ENCODE results near the gene ZNF646.

Gene ZNF646

DNA sequence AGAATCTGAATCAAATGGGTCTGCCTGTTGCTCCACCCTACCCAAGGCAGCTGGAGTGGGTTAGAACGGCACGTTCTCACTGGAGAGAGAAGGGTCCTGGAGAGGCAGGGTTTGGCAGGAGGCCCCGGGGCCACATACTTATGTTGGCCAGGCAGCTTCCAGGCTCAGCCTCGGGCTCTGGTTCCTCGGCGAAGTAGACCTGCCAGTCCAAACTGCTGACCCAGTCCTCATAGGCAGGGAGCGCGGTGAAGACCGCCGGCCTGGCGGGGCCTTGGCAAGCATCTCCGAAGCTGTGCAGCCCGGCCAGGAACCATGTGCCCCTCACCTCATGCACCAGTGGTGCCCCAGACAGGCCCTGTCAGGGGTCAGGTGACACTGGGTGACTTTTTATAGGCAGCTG, 9.8 kb downstream of the ZNF646 start:
- H3K4me3 ChIP-seq (ENCODE audit: low read length) = no peak overlapping the region
- 0 out of 2 replicates have a peak, but pooled peaks cover 4% of the 10 kb centered on the region for H3F3A ChIP-seq (ENCODE audit: insufficient read depth, low read length)
- H3K9me3 ChIP-seq (replicated peaks; ENCODE audit: insufficient read depth, low read length) = no peaks in the 10 kb centered on the region
- TF ChIP-seq EZH2 (optimal IDR thresholded peaks at IDR 0.05; ENCODE audit: low read depth, low read length) (no peak), EZH2phosphoT487 (IDR thresholded peaks at IDR 0.05; ENCODE audit: low read length) (no peak)
- TF ChIP-seq, protein P1, sequence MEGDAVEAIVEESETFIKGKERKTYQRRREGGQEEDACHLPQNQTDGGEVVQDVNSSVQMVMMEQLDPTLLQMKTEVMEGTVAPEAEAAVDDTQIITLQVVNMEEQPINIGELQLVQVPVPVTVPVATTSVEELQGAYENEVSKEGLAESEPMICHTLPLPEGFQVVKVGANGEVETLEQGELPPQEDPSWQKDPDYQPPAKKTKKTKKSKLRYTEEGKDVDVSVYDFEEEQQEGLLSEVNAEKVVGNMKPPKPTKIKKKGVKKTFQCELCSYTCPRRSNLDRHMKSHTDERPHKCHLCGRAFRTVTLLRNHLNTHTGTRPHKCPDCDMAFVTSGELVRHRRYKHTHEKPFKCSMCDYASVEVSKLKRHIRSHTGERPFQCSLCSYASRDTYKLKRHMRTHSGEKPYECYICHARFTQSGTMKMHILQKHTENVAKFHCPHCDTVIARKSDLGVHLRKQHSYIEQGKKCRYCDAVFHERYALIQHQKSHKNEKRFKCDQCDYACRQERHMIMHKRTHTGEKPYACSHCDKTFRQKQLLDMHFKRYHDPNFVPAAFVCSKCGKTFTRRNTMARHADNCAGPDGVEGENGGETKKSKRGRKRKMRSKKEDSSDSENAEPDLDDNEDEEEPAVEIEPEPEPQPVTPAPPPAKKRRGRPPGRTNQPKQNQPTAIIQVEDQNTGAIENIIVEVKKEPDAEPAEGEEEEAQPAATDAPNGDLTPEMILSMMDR (IDR thresholded peaks at IDR 0.05; ENCODE audit: low read length) = no peak
- no peaks in the 10 kb centered on the region for H3K9me2 ChIP-seq (replicated peaks; ENCODE audit: insufficient read depth, low read length)
- no peak overlapping the region for H2AFZ ChIP-seq (ENCODE audit: low read length)
- H3K4me2 ChIP-seq (ENCODE audit: low read depth, low read length) = no peak overlapping the region
- H3K27ac ChIP-seq (ENCODE audit: low read length) = no peak overlapping the region
- DNase-seq = no peak
- H4K20me1 ChIP-seq (ENCODE audit: insufficient read depth, low read length) = no peaks in the 10 kb centered on the region
- peaks cover 14% of the 10 kb centered on the region for H3K79me2 ChIP-seq (ENCODE audit: low read length)
- no peaks in the 10 kb centered on the region for H3K36me3 ChIP-seq (replicated peaks; ENCODE audit: insufficient read depth, low read length)
- H3K4me1 ChIP-seq (ENCODE audit: low read length) = no peaks in the 10 kb centered on the region
- no peak overlapping the region for H3K9ac ChIP-seq (ENCODE audit: low read length)
- H3K27me3 ChIP-seq (replicated peaks; ENCODE audit: insufficient read depth, low read length) = no peaks in the 10 kb centered on the region

DNA sequence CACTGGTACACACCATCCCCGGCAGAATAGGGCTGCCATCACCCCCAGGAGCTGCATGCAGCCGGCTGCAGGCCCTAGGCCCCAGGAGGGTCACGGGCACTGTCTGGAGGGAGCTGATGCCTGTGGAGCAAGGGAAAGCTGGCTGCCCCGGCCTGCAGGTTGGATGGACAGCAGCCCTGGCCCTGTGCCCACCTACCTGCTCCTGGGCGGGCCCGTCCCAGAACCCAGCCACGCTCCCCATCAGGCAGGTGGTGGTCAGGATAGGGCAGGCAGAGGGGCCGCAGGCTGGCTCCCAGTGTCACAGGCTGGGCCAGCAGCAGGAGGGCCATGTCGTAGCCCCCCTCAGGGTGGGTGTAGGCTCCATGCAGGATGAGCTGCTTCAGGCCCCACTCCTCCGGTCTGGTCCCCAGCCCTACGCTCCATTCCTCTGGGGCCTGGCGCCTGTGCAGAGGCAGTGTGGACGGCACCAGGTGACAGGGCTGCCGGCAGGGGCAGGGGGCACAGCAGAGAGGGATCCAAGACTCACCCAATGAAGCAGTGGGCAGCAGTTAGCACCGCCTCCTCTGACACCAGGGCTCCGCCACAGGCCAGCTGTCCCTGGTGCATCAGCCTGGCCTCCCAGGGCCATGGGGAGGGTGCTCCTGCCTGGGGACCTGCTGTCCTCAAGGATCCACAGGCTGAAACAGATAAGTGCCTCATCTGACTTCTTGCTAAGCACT, 10.5 kb downstream of the ZNF646 start:
- DNase-seq = no peak
- Histone ChIP-seq H3F3A (ENCODE audit: insufficient read depth, low read length) (0 out of 2 replicates have a peak, but pooled peaks cover 4% of the 10 kb centered on the region), H3K9ac (ENCODE audit: low read length) (no peak overlapping the region), H3K9me2 (replicated peaks; ENCODE audit: insufficient read depth, low read length) (no peaks in the 10 kb centered on the region), H3K4me2 (ENCODE audit: low read depth, low read length) (no peak overlapping the region), H3K79me2 (ENCODE audit: low read length) (peaks cover 7% of the 10 kb centered on the region), H2AFZ (ENCODE audit: low read length) (no peak overlapping the region), H3K4me1 (ENCODE audit: low read length) (no peaks in the 10 kb centered on the region), H3K27me3 (replicated peaks; ENCODE audit: insufficient read depth, low read length) (no peaks in the 10 kb centered on the region), H3K36me3 (replicated peaks; ENCODE audit: insufficient read depth, low read length) (no peaks in the 10 kb centered on the region), H3K27ac (ENCODE audit: low read length) (no peak overlapping the region), H4K20me1 (ENCODE audit: insufficient read depth, low read length) (no peaks in the 10 kb centered on the region), H3K4me3 (ENCODE audit: low read length) (no peak overlapping the region), H3K9me3 (replicated peaks; ENCODE audit: insufficient read depth, low read length) (no peaks in the 10 kb centered on the region)
- TF ChIP-seq EZH2phosphoT487 (IDR thresholded peaks at IDR 0.05; ENCODE audit: low read length) (no peak), EZH2 (optimal IDR thresholded peaks at IDR 0.05; ENCODE audit: low read depth, low read length) (no peak)
- TF ChIP-seq, protein P1 (IDR thresholded peaks at IDR 0.05; ENCODE audit: low read length) = no peak

DNA sequence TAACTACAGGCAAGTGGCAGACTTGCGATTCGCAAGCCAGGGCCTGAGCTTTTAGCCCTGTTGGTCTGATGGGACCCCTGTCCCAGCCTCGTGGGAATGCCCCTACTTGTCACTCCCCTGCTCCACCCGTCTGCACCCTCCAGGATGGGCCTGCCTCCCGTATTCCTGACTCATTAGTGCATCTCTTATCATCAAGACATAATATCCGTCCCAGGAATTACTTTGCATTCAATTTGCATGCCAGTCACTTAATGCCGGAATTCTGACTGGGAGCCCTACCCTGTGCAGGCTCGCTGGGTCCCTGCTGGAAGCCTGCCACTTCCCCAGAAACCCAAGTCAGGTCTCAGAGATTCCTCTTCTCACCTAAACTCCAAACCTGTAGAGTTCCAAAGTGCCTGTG, 11.2 kb downstream of the ZNF646 start:
- H3K9ac ChIP-seq (ENCODE audit: low read length) = no peak overlapping the region
- H3K4me2 ChIP-seq (ENCODE audit: low read depth, low read length) = no peak overlapping the region
- no peaks in the 10 kb centered on the region for H3K79me2 ChIP-seq (ENCODE audit: low read length)
- TF ChIP-seq EZH2 (optimal IDR thresholded peaks at IDR 0.05; ENCODE audit: low read depth, low read length) = no peak
- TF ChIP-seq, protein P1 (IDR thresholded peaks at IDR 0.05; ENCODE audit: low read length) = no peak
- no peak for TF ChIP-seq EZH2phosphoT487 (IDR thresholded peaks at IDR 0.05; ENCODE audit: low read length)
- H3K9me2 ChIP-seq (replicated peaks; ENCODE audit: insufficient read depth, low read length) = no peaks in the 10 kb centered on the region
- H2AFZ ChIP-seq (ENCODE audit: low read length) = no peak overlapping the region
- no peaks in the 10 kb centered on the region for H3K4me1 ChIP-seq (ENCODE audit: low read length)
- H3K36me3 ChIP-seq (replicated peaks; ENCODE audit: insufficient read depth, low read length) = no peaks in the 10 kb centered on the region
- 0 out of 2 replicates have a peak, but pooled peaks cover 4% of the 10 kb centered on the region for H3F3A ChIP-seq (ENCODE audit: insufficient read depth, low read length)
- no peaks in the 10 kb centered on the region for H3K27me3 ChIP-seq (replicated peaks; ENCODE audit: insufficient read depth, low read length)
- DNase-seq = no peak
- no peak overlapping the region for H3K4me3 ChIP-seq (ENCODE audit: low read length)
- H4K20me1 ChIP-seq (ENCODE audit: insufficient read depth, low read length) = no peaks in the 10 kb centered on the region
- H3K27ac ChIP-seq (ENCODE audit: low read length) = no peak overlapping the region
- H3K9me3 ChIP-seq (replicated peaks; ENCODE audit: insufficient read depth, low read length) = no peaks in the 10 kb centered on the region

Measured in MM.1S (cell line).